ENCODE measurements around the gene PSME1.

DNA sequence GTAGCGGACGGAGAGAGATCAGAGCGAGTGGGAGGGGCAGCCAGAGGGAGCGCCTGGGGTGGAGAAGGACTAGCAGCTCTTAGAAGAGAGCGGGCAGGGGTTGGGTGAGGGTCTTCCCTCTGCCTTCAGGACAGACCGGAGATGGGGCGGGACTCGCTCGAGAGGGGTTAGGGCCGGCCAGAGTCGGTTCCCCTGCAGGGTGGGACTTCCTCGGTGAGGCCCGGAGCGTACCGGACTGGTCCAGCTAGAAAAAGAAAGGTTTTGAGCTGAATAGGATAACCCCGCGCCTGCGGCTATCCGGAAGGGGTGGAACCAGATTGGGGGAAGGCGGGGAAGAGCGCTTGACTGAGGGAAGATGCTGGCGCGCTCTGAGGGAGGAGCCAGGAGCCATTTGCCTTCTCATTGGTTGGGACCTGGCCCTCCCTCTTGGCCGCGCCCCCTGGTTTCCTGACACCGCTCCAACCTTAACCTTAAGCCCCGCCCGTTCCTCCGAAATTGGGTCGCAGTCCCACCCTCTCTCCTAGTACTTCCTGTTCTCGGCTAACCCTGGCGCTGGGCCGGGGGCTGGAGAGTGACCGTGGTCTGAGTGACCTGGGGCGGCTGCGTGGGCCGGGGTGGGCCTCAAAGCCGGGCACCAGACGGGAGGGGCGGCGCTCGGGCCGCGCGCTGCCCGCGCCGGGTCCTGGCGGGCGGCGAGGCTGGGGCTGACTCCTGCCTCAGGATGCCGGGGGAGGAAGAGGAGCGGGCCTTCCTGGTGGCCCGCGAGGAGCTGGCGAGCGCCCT, 11.2 kb downstream of the PSME1 start, which contains the start of gene RNF31:
- TF ChIP-seq CTCF (IDR thresholded peaks at IDR 0.05; ENCODE audit: insufficient read depth, low read length, poor library complexity, severe bottlenecking) (no peak), EZH2phosphoT487 (conservative IDR thresholded peaks at IDR 0.05; ENCODE audit: low read length) (no peak)

Measured in SU-DHL-6 (cell line).